Measurements from ENCODE around the gene HOGA1.

DNA sequence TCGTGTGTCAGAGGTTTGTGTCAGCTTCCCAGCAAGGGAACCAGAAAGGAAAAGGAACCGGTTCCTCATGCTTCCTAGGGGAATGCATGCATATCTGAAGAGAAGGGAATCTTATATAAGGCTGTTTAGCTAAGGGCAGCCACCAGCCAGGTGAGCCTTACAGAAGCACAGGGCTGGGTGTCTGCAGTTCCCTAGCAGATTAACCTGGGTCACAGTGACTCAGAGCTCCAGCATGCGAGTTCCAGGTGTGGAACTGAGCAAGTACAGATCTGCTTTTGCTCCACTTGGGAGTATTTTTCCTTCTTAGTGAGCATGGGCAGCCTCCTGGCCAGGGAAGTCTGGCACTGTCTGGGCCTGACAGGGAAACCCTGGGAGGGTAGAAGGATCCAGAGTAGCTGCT is 12.6 kb upstream of the HOGA1 start:
- TF ChIP-seq, protein P1, sequence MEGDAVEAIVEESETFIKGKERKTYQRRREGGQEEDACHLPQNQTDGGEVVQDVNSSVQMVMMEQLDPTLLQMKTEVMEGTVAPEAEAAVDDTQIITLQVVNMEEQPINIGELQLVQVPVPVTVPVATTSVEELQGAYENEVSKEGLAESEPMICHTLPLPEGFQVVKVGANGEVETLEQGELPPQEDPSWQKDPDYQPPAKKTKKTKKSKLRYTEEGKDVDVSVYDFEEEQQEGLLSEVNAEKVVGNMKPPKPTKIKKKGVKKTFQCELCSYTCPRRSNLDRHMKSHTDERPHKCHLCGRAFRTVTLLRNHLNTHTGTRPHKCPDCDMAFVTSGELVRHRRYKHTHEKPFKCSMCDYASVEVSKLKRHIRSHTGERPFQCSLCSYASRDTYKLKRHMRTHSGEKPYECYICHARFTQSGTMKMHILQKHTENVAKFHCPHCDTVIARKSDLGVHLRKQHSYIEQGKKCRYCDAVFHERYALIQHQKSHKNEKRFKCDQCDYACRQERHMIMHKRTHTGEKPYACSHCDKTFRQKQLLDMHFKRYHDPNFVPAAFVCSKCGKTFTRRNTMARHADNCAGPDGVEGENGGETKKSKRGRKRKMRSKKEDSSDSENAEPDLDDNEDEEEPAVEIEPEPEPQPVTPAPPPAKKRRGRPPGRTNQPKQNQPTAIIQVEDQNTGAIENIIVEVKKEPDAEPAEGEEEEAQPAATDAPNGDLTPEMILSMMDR (IDR thresholded peaks at IDR 0.05), result no peak
- no peak for TF ChIP-seq POLR2A (IDR thresholded peaks at IDR 0.05)
- no peak for TF ChIP-seq POLR2AphosphoS5 (IDR thresholded peaks at IDR 0.05)

Measured in sigmoid colon (tissue), 4 donors.